K562 (cell line): ENCODE results near the gene ARFGEF3. TPM values are rescaled to one million over a fixed set of nuclear protein-coding genes. Genes with fewer than 3 reads are reported as not detected.

ENCODE experiments used
- ARID4B ChIP-seq: sonication (generic); formaldehyde crosslinking; IDR thresholded peaks from 2 replicates; pipeline ENCODE4 v1.8.0; 2022; ENCODE audit warnings: mild to moderate bottlenecking, missing genetic modification reagents
- ELF1 ChIP-seq: fragments of 200-800 bp; sonication (Bioruptor generic); IDR thresholded peaks from 2 replicates; pipeline ENCODE4 v1.6.1; 2016; ENCODE audit warnings: missing genetic modification characterization, missing compliant biosample characterization
- FOXJ2 ChIP-seq: fragments of 200-800 bp; sonication (Bioruptor generic); IDR thresholded peaks from 2 replicates; pipeline ENCODE4 v1.6.1; 2016; ENCODE audit warnings: missing genetic modification characterization, missing compliant biosample characterization
- GTF2E2 ChIP-seq: fragments of 200-800 bp; sonication (Bioruptor generic); IDR thresholded peaks from 2 replicates; pipeline ENCODE4 v1.6.1; 2016; ENCODE audit warnings: missing genetic modification characterization, missing compliant biosample characterization
- KAT2B ChIP-seq: IDR thresholded peaks from one replicate; pipeline ENCODE4 v1.6.1; 2012; ENCODE audit warnings: low read depth, mild to moderate bottlenecking, control low read depth, inconsistent platforms, low read length, moderate library complexity
- PHB ChIP-seq: fragments of 250-450 bp; sonication (Bioruptor Pico); IDR thresholded peaks from 2 replicates; pipeline ENCODE4 v1.5.0; 2021
- RERE ChIP-seq: sonication (generic); formaldehyde crosslinking; IDR thresholded peaks from 2 replicates; pipeline ENCODE4 v1.8.0; 2023; ENCODE audit warnings: missing genetic modification reagents, mild to moderate bottlenecking, borderline replicate concordance
- ZNF384 ChIP-seq: IDR thresholded peaks from 2 replicates; pipeline ENCODE4 v1.6.1; 2012; ENCODE audit warnings: low read depth, low read length, improper control_type of control experiment
- ZNF407 ChIP-seq: fragments of 450-650 bp; IDR thresholded peaks from 2 replicates; pipeline ENCODE4 v1.6.1; 2016; ENCODE audit warnings: low read depth
- polyA plus RNA-seq, 8 experiments: library from polyadenylated mRNA; depleted of rRNA in 4 of 8; stranded (reverse) in 5 of 8; unstranded in 3 of 8; fragments of >200 nt; fragmentation: Nextera tagmentation in 2 of 8; fragmentation: Illumina TruSeq in 1 of 8; extraction: Ambion mirVana in 2 of 8; extraction: Trizol in 1 of 8; gene quantifications; 2 replicates each; pipeline versions ENCODE4 v1.2.1 to v1.2.3, GENCODE V29; 2011 to 2014; ENCODE audit warnings: inconsistent platforms in 1 of 8, missing spikeins in 1 of 8
- total RNA-seq, 7 experiments: library from RNA; depleted of rRNA in 6 of 7; stranded (reverse); fragments of >200 nt in 6 of 7; fragmentation: Illumina TruSeq in 2 of 7; extraction: Trizol in 2 of 7; gene quantifications; 2 replicates each; pipeline versions ENCODE4 v1.2.1 to v1.2.3, GENCODE V29; 2011 to 2021; ENCODE audit warnings: low replicate concordance in 1 of 7

ARFGEF3 gene
- total and polyA plus RNA-seq, 9 of the 15 experiments (the other 6 are each of a cell fraction or from before 2014, with no cell fraction given): under 0.01 to 0.02 TPM; not detected in 7

GRCh38 chr6:138240476-138241245, 78.9 kb downstream of the ARFGEF3 start (continued):
- TF ChIP-seq ZNF407: no peak
- TF ChIP-seq RERE: no peak
- TF ChIP-seq ELF1: no peak
- no peak for TF ChIP-seq ZNF384
- no peak for TF ChIP-seq FOXJ2 (tag)
- no peak for TF ChIP-seq ARID4B
- TF ChIP-seq GTF2E2 (tag): no peak
- no peak for TF ChIP-seq PHB (CRISPR knock-in tag)
- no peak for TF ChIP-seq KAT2B
